Measurements from ENCODE around the gene FSTL1.

Gene FSTL1

DNA sequence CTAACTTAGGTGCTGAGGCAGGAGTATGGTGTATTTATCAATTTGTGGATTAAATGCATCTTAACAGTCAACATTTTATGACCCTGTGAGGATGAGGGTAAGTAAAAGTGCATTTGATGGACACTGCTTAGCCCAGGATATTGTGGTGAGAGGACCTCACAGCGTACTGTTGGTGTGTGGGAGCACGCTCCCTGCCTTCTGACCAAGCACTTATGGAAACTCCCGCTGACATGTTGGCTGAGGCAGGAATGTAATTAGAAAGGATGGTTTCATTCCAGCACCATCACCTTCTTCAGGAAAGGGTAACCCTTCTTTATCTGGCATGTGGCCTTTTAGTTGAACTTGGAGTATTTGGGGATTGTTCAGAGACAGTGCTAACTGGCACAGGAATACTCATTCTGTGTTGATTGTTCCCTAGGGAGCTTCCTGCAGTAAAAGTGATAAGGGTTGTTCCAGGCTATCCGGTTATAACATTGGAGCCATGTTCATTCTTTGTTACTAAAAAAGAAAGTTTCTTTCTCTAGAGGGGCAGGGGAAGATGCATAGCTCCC lies 11.7 kb upstream of the FSTL1 start:
- no peak for DNase-seq

DNA sequence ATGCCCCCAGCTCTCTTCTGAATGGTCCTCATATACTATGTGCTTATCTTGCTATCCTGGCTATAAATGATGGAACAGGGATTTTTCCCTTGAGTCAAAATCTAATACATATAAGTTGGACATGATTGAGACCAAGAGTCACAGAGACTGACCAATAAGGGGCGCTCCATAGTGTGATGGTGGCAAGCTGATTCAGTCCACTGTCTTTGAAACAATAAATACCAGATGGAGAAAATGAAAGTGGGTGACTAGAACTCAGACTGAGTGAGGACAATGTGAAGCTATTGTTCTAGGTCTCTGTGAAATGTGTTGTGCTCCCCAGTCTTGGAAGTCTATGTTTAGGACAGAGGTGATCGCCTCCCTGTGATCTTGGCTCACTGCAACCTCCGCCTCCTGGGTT lies 10.6 kb upstream of the FSTL1 start:
- no peak for DNase-seq

DNA sequence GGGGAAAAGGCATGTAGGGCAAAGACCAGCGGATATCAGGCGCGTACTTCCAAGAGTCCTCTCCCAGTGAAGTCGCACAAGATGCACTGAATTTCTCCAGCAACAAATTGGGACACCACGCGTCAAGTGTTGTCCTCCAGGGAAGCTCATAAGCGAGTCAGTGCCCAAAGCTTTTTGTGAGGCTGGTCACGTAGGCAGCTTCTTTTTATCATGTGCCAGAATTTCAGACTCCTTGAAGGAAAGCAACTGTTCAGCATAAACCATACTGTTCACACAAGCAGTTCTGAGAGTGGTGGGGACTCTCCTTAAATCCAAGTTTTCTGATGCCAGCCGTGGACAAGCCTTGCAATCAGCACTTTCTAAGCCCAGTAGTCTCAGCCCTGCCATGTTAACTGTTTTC lies 10.1 kb upstream of the FSTL1 start:
- DNase-seq: no peak

DNA sequence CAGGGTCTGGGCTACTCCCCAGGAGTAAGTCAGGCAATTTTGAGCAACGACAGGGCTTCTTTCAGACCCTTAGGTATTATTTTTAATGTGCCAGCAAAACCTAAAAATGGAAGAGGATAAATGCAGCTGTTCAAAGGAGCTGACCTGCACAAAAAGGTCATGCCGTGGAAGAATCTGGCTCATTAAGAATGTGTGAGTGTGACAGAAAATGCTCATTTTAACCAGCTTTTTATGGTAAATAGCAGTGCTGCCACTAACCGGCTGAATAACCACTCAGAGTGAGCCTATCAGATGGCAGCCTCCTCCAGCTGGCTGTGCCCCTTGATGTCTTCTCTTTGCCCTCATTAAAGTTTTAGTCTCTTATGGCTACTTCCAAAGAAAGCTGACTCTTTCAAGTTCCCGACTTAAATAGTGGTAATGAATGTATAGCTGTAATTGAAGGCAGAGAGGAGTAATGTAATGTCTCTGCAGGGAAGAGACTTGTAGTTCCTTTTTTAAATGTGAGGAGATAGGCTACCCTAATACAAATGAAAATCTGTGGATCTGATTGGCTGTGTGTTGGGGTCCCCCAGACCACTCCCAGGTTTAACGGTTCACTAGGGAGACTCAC lies 9.5 kb upstream of the FSTL1 start:
- DNase-seq: no peak

DNA sequence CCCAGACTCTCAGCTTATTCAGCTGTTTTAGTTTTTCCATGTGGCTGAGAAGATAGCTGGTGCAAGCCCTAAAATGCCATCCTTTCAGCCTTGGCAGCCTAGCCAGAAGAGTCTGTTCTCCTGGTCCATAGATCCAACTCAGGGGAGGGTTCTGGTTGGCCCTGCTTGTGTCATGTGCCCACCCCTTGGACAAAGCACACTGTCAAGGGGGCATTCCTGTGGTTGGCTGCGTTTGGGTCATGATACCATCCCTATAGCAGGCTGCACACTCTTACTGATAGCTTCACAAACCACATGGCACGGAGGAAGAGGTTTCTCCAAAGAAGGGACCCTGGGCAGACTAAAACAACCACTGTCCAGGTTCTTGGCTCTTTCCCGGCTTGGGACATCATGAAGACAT lies 8.4 kb upstream of the FSTL1 start:
- no peak for DNase-seq

DNA sequence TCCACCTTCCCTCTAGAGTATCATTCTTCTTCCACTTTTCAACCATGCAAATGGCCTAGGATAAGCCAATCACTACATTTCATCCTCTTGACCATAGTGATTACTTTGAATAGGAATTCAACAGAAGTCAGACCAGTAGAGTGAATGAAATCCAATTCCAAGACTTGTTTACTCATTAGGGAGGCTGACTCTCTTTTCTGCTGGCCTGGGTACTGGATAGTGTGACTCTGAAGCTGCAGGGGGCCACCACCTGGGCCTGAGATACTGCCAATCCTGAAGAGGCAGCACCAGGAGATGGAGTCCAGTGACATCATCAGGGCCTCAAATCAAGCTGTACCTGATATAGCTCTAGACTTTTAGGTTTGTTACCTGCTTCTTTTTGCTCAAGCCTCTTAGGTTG lies 7.0 kb upstream of the FSTL1 start:
- no peak for DNase-seq

DNA sequence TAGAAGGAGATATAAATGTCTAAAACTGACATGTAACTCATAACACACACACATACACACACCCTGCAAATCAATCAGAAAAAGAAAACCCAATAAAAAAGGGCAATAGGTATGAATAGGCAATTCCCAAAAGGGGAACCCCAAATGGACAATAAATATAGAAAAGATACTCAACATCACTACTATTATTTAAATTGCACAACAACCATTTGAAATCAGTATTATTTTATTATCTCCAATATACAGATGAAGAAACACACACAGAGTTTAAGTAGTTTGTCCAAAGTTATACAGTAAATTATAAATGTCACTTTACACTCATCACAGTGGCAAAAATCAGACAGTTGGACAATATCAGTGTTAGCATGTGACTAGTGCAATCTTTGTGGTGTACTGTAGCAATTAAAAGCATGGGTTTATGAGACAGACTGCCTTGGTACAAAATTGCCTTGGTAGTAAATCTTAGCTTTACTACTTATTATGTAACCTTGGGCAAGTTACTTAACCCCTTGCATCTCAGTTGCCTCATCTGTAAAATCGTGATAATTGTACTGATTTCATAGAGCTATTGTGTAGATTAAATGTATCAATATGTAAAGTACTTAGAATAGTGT lies 3.4 kb upstream of the FSTL1 start:
- peak; percentile 14 for DNase-seq

DNA sequence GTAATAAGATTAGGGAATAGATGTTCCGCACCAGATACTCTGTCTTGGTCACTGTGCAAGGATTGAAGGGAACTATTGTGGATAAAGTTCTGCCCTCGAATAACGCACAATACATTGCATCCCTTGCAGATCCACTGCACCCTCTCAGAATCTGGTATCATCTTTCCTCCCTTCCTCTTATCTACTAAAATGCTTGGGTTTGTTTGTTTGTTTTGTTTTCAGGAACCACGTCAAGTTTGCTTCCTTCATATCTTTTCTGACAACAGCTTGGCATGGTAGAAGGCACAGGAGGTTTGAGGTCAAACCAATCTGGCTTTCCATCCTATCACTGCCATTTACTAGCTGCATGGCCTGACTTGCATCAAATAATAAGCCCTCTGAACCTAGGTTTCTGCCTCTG lies 2.0 kb upstream of the FSTL1 start:
- DNase-seq: no peak

DNA sequence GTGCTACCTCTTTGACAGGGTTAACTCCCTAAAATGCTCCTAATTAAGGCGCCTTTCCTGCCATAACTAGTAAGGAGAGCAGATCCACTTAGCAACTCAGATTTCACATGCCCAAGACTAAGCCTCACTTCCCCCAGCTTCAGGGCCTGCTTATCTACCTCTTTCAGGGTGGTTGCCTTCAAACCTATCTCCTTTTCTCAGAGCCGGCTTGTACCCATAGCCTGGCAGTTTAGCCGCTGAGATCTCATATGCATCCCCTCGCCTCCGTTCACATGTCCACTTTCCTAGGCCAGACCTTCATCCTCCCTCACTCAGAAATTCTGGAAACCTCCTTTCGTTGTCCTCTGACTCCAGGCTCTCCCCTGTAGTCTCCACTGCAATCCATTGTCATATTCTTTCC lies 1.0 kb upstream of the FSTL1 start:
- no peak for DNase-seq

DNA sequence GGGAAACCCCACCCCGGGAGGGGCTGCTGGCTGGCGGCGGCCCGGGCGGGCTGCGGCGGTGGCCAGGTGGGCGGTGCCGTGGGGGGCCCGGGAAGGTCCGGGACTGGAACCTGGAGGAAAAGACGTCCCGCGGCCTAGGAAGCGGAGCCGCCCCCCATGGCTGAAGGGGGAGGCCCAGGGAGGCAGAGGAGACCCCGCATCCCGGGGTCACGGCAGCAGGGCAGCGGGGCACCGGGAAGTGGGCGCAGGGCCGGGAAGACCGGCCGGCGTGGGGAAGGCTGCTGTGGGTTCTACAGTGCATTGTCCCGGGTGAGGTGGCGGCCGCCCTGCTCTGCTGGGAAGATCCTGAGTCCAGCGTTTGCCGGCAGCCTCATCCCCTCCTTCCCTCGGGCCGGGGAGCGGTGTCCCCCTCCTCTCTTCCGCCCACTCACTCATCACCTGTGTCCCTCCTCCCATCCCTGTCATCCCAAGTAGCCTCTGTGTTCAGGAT lies 525 bp upstream of the FSTL1 start:
- no peak for DNase-seq

DNA sequence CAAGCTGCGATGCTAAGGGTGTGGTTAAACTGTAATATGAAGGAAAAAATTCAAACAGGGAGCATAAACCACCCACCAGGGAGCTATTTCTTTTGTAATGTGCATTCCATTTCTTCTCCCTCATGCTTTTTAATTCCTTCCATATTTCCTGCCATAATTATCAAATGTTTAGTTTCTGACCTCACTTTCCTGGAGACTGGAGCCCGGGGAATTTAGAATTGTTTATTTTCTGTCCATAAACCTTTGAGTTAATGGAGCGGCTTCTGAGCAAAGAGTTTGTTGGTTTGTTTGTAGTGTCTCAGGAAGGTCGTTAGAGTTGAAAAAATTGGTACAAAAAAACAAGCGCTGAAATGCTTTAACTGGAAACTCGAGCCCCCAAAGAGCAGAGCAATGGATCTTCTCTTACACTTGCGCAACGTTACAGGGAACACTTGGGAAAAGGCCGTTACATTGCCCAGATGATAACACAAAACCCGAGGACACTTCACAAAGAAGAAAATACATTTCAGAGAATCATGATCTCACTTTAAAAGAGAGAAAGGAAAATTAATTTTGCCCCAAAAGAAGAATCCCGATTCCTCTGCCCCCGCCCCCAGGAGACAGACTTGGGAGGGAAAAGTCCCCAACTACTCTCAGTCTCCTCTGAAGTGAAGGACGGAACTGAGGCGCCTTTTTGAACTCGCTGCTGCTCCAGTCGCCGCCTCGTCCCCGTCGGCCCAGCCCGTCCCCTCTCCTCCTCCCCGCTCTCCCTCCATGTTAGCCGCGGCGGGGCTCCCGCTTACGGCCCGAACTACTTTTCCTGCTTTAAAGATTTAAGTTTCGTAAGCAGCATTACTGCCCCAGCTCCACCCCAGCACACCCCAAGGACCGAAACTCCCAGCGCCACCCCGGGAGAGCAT lies 842 bp downstream of the FSTL1 start:
- no peak for DNase-seq

DNA sequence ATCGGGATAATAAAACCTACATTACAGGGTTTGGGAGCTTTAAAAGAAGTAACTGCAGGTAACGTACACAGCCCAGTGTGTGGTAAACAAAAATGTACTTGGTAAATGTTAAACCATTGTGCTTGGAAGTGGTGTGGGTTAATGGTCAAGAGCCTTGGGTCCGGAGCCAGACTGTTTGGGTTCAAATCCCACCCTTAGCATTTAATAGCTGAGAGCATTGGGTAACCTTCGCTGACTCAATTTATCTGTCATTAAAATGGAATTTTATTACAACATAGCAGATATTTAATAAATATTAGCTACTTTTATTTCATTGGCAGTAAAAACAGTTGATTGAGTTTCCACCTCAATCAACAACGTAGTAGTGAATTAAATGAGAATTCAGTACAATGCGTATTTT lies 1.5 kb downstream of the FSTL1 start:
- no peak for DNase-seq

DNA sequence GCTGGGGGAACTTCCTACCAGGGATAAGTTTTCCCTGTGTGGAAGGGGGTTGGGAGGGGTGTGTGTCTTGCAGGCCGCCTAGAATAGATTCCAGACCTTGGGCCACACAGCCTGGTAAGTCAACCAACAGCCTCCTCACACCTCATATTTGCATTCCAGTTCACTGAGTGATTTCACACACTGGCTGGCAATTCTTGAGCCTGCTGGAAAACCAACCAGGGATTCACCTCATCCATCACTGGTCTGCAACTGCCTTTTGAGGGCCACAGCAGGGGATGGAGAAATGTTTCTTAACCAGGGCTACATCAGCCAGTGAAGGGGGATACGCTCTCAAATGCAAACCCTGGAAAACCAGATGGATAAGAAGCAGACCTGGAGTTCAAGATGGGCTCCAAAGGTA lies 2.0 kb downstream of the FSTL1 start:
- DNase-seq: no peak

DNA sequence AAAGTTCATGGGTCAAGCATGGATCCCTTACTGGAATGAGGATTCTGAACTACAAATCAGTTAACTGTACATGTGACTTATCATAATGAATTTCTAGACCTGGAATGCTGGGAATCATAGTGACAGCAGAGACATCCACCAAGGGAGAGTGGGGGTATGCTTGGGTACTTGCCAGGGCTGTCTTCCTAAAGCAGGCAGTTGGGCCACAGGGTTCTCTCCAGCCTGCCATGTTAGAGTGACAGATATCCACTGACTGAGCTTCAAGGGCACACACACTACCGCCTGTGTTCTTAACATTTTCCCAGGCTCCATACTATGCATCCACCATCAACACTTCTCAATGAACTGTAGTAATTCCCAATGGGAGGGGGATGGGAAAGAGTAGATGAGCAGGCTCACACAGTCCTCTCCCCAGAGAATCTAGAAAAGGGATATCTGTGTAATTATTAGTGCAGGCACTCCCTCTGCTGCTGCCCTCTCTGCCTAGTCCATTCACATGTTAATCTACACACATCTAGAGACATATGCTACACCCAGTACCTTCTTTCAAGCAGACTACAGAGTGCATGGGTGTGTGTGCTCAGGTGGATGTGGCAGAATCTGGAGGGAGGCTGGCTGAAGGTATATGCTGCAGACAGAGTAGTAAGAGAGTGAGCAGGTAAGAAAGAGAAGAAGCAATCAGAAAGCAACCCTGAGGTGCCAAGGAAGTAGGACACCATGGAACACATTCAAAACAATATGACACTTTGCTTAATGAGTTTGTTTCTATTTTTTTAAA lies 3.7 kb downstream of the FSTL1 start:
- no peak for DNase-seq

DNA sequence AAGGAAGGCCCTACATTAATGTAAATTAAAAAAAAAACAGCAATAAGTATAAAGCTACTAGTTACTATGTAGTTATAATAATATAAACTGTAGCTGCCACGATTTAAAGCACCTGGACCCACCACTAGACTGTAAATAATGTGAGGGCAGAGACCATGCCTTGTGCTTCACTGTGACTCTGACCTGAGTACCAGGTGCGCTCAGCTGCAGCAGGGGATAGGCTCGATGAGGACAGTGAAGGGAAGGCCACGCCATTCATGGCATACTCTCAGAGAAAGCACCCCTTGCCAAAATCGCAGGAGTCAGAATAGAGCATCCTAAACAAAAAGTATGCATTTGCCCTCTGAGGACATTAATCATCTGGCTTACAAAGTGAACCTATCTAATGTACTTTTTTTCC lies 5.1 kb downstream of the FSTL1 start:
- no peak for DNase-seq

DNA sequence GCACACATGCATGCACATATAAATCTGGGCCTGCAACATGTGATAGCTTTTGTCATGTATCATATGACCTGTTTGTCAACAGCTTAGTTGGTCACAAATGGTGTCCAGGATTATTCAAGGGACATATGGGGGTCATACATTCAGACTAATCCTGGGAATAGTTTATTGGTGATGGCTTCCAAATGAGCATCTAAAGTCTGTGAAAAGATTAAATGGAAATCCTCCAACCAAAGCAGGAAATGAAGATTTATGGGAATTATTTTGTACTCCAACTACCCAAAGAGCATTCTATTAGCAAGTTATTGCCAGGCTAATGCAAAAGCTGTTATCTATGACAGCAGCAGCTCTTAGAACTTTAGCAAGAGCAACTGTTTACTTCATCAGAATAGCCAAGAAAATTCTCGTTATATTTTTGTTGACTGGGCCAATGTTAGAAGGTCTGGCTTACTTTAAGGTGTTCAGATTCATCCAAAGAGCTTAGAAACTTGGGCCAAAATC lies 7.1 kb downstream of the FSTL1 start:
- DNase-seq: no peak

DNA sequence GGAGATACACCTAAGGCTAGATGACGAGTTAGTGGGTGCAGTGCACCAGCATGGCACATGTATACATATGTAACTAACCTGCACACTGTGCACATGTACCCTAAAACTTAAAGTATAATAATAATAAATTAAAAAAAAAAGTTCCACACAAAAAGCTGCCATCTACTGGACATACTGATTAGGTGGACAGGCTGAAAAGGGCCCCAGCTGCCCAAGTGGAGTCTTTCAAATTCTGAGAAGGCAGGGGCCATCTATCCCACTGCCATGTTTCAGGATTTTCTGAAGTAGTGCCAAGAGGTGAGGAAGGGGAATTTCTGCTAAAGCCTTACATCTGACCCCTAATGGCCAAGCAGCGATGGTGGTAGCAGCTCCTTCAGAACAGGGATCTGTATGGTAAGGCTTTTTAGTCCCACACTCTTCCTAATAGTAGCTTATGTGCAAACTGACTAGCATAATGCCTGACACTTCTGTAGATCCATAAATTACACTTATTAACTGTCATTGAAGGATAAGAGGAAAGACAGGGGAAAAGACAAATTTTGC lies 7.7 kb downstream of the FSTL1 start:
- no peak for DNase-seq

DNA sequence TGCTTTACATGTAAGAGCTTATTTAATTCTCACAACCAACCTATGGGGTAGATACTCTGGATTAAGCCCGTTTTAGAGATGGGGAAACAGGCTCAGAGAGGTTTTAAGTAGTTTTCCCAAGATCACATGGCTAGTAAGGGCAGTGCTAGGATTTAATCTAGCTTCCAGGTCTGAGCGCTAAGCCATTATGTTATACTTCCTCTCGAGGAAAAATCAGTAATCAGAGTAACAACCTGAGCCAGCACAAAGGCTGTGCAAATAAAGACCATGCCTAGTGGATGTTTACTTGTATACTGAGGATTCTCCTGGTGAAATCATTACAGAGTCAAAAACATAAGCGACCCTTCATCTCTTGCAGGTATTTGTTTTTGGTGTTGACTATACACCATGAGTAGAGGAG lies 9.0 kb downstream of the FSTL1 start:
- DNase-seq: no peak

DNA sequence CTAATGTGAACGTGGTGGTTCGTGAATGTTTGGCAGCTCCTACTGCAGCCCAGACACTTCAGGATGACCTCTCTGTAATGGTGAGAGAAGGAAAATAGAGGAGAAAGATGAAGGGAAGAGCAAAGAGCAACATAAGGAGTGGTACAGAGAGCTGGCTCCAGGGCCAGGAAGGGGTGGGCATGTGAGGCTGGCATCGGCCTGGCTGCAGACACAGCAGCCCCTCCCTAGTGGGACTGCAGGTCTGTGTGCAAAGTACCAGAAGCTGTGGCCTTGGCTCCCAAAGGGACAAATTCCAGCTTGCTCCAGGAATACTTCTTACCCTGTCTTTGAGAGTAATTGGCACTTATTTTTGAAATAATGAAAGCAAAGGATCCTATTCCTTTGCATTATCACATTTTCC lies 10.0 kb downstream of the FSTL1 start:
- no peak for DNase-seq

DNA sequence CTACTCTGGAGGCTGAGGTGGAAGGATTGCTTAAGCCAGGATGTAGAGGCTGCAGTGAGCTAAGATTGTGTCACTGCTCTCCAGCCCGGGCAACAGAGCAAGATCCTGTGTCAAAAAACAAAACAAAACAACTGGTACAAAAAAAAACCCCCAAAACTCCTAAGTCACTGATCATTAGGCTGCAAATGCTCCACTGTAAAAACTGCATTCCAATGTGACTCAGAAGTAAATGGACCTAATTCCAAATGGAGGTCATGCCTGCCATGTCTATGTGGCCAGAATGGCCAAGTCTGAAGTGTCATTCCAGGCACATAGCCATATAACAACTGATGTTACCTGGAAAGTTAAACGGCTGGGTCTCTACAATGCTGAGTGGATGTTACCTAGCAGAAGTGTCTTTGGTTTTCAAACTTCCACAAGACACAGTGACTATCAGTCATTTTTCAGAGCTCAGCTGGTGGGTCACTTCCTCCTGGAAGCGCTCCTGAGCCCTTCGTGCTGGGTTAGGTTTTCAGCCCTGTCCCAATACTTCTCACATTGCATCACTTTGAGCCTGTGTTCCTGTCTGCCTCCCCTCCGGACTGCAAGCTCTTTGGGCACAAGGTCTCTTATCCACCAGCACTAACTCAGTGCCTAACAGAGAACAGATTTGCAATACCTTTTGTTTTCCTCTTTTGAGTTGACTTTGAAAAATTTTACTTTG lies 10.6 kb downstream of the FSTL1 start:
- peak; percentile 61 for DNase-seq

DNA sequence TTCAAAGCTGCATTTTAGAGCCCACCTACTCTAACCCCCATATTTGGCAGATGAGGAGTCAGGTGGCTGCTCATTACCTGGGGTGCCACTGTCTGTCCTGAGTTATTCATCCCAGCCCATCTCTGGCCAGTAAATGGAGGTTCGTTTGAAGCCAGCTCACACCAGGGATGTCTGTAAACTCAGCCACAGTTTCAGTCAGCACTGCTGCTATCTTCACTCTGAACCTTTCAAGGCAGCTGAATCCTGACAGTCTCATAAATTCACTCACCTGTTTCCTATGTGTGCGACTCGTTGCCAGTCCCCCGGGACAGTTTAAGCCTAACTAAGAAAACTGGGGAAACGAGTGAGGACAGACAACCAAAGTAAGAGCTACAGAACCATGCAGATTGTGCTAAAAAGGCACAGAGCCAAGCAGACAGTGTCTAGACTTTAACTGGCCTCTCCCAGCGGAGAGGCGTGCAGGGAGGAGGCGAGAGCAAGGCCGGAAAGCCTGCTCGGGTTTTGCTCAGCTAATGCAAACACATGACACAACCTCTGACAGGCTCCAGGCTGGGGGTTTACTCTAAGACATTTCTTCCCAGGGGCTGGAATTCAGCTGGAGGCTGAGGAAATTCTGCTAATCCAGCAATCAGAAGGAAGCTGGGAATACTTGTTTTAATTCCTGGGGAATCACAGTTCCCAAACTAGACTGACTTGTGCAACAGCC lies 12.0 kb downstream of the FSTL1 start:
- no peak for DNase-seq

Data from MV-4-11 (cell line).